PC-3 (cell line): ENCODE data around the gene ATF6. TPM values are rescaled to one million over a fixed set of nuclear protein-coding genes. Genes with fewer than 3 reads are reported as not detected.

Experiments
- ATAC-seq: fragments of 200-7000 bp; cut with Tn5 transposase; 2 replicates; pipeline ENCODE4 v1.9.1; 2020; ENCODE audit warnings: mild to moderate bottlenecking, moderate library complexity
- BruUV-seq: library from RNA; stranded (reverse); fragments of 400-500 nt; replicated peaks from 2 replicates; lab custom pipeline; 2021; lab: Mats Ljungman, UMichigan
- CTCF ChIA-PET: fragments of 300-600 bp; sonication (Branson Sonifier 250); formaldehyde crosslinking; loops from one replicate; lab custom pipeline; 2022; ENCODE audit warnings: antibody characterized with exemption; lab: Charles Lee
- POLR2A ChIA-PET: fragments of 300-600 bp; sonication (Branson Sonifier 250); formaldehyde crosslinking; loops from one replicate; lab custom pipeline; 2022; ENCODE audit warnings: antibody characterized with exemption; ENCODE audit not compliant: unreplicated experiment; lab: Charles Lee
- DNase-seq: peaks from one replicate; pipeline ENCODE4 v3.0.0-alpha.2; 2015
- H2AFZ ChIP-seq: fragments of 300-600 bp; sonication (generic); 2 replicates; pipeline ENCODE4 v1.6.0; 2016; ENCODE audit warnings: antibody characterized with exemption, low read length
- H3F3A ChIP-seq: fragments of 300-600 bp; sonication (generic); one replicate; pipeline ENCODE4 v1.6.0; 2017; ENCODE audit warnings: antibody characterized with exemption, low read length, control low read depth, mild to moderate bottlenecking; ENCODE audit not compliant: unreplicated experiment
- H3K27ac ChIP-seq: fragments of 300-600 bp; sonication (generic); 2 replicates; pipeline ENCODE4 v1.5.1; 2016; ENCODE audit warnings: mild to moderate bottlenecking, low read length
- H3K27me3 ChIP-seq: fragments of 300-600 bp; sonication (generic); 2 replicates; pipeline ENCODE4 v1.6.1; 2016; ENCODE audit warnings: low read length, mixed read lengths
- H3K36me3 ChIP-seq: fragments of 300-600 bp; sonication (generic); 2 replicates; pipeline ENCODE4 v1.6.1; 2016; ENCODE audit warnings: low read depth, mixed run types, low read length, mixed read lengths
- H3K4me1 ChIP-seq: fragments of 300-600 bp; sonication (generic); 2 replicates; pipeline ENCODE4 v1.5.1; 2016; ENCODE audit warnings: low read length; ENCODE audit not compliant: insufficient read depth
- H3K4me2 ChIP-seq: fragments of 300-600 bp; sonication (generic); 2 replicates; pipeline ENCODE4 v1.6.0; 2016; ENCODE audit warnings: low read length
- H3K4me3 ChIP-seq: fragments of 300-600 bp; sonication (generic); 2 replicates; pipeline ENCODE4 v1.5.1; 2016; ENCODE audit warnings: mild to moderate bottlenecking, low read length, mixed read lengths
- H3K79me2 ChIP-seq: fragments of 300-600 bp; sonication (generic); 2 replicates; pipeline ENCODE4 v1.6.1; 2017; ENCODE audit warnings: low read length, mixed read lengths
- H3K9ac ChIP-seq: fragments of 300-600 bp; sonication (generic); 2 replicates; pipeline ENCODE4 v1.6.0; 2016; ENCODE audit warnings: mild to moderate bottlenecking, low read length
- H3K9me2 ChIP-seq: fragments of 300-600 bp; sonication (generic); replicated peaks from 2 replicates; pipeline ENCODE4 v1.6.1; 2016; ENCODE audit warnings: mixed run types, low read length, mixed read lengths
- H3K9me3 ChIP-seq: fragments of 300-600 bp; sonication (generic); 2 replicates; pipeline ENCODE4 v1.6.1; 2016; ENCODE audit warnings: low read length, mixed read lengths
- H4K20me1 ChIP-seq: fragments of 300-600 bp; sonication (generic); 2 replicates; pipeline ENCODE4 v1.6.1; 2016; ENCODE audit warnings: low read length, mixed read lengths
- EZH2 ChIP-seq: fragments of 300-600 bp; sonication (generic); IDR thresholded peaks from one replicate; pipeline ENCODE4 v1.6.1; 2017; ENCODE audit warnings: antibody characterized with exemption, mild to moderate bottlenecking, low read length; ENCODE audit not compliant: unreplicated experiment
- EZH2phosphoT487 ChIP-seq: fragments of 300-600 bp; sonication (generic); IDR thresholded peaks from 2 replicates; pipeline ENCODE4 v1.6.1; 2018; ENCODE audit warnings: mild to moderate bottlenecking, antibody characterized with exemption, low read length, borderline replicate concordance
- intact Hi-C: fragments of 100-400 bp; cut with micrococcal nuclease; formaldehyde crosslinking; loops from 2 replicates; pipeline ENCODE4 v1.9.0; 2023
- total RNA-seq: library from RNA; depleted of rRNA; stranded (reverse); fragments of >200 nt; gene quantifications from 2 replicates; pipeline ENCODE4 v1.2.3, GENCODE V29; 2014
- TF ChIP-seq, protein P1 (sequence below): fragments of 300-600 bp; sonication (generic); conservative IDR thresholded peaks from 2 replicates; pipeline ENCODE4 v1.5.1; 2017; ENCODE audit warnings: antibody characterized with exemption, low read depth, mild to moderate bottlenecking, low read length

The ATF6 gene
- total RNA-seq, 1 experiment from 2014 or later = 19.7 TPM

DNA sequence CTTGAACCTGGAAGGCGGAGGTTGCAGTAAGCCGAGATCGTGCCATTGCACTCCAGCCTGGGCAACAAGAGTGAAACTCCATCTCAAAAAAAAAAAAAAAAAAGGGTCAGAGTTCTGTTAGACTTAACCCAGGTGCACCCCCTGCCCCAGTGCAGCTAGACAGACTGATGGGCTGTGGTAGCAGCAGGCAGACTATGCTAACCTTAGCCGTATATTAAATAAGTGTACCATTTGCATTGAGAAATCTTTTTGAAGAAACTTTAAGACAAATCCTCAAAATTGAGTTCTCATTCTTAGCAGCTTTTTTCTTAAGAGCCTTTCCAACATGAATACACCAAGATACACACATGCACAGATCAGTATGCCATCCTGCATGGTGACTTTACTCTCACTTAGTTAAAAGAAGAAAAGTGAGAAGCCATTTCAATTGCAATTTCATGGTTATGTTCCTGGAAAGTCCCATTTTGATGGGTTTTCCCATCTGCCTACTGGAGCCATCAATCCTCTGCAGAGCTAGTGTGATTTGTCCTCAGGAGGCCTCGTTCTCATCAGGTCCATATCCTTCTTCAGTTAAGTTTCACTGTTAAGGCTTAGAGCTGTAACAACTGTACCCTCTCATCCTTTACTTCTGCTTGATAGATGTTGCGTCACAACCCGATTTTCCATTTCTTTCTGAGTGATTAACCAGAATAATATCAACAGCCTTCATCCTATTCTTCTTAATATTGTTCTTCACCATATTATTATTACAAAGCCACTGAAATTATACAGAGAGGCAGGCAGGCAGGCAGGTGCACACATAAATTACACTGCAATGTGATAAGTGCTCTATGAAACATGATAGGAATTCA, 37.5 kb upstream of the ATF6 start:
- no peaks in the 10 kb centered on the region for H4K20me1 ChIP-seq

DNA sequence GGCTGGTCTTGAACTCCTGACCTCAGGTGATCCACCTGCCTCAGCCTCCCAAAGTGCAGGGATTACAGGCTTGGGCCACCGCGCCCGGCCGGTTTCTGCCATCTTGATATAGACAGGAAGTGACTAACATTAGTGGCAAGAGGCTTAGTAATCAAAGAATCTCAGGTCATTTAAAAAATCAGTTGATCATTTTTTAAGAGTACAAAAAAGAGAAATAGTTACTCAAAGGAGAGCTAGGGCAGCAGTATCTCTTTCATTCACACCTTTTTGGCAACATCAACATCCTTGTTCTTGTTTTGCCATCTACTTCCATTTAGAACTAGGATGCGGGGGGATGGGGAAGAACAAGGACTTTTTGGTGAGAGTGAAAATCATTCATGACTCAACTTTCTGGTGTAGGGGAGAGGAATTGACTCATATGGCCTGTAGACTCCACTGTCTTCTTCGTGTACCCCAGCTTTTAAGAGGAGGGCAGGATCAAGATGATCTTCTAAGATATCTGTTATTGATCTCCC, 36.0 kb upstream of the ATF6 start:
- intact Hi-C loops = no loop called here
- H3K27ac ChIP-seq = peak overlapping the region; percentile 89

More for the DNA sequence above, 37.5 kb upstream of the ATF6 start:
- no peaks in the 10 kb centered on the region for H3K27me3 ChIP-seq
- ATAC-seq (no peak), DNase-seq (no peak)
- ChIA-PET POLR2A (interaction anchor here (0.6 kb wide), 1 partner anchor 8 kb away, joined by 4 read pairs; no protein-coding TSS in a partner anchor), CTCF (no interaction called here)
- H3K36me3 ChIP-seq = no peaks in the 10 kb centered on the region
- H3K4me3 ChIP-seq = no peak overlapping the region
- peaks cover 79% of the 10 kb centered on the region for H3K4me1 ChIP-seq
- H3K4me2 ChIP-seq = no peak overlapping the region
- TF ChIP-seq, protein P1, sequence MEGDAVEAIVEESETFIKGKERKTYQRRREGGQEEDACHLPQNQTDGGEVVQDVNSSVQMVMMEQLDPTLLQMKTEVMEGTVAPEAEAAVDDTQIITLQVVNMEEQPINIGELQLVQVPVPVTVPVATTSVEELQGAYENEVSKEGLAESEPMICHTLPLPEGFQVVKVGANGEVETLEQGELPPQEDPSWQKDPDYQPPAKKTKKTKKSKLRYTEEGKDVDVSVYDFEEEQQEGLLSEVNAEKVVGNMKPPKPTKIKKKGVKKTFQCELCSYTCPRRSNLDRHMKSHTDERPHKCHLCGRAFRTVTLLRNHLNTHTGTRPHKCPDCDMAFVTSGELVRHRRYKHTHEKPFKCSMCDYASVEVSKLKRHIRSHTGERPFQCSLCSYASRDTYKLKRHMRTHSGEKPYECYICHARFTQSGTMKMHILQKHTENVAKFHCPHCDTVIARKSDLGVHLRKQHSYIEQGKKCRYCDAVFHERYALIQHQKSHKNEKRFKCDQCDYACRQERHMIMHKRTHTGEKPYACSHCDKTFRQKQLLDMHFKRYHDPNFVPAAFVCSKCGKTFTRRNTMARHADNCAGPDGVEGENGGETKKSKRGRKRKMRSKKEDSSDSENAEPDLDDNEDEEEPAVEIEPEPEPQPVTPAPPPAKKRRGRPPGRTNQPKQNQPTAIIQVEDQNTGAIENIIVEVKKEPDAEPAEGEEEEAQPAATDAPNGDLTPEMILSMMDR = no peak
- TF ChIP-seq EZH2 = no peak
- no peak for TF ChIP-seq EZH2phosphoT487
- intact Hi-C loops = no loop called here
- no peak overlapping the region for H2AFZ ChIP-seq
- no peak overlapping the region; the same call in 1 of the 2 replicates for H3K27ac ChIP-seq
- no peaks in the 10 kb centered on the region for H3K9me2 ChIP-seq
- no peak overlapping the region for H3K9ac ChIP-seq
- no TSS peak for BruUV-seq
- H3F3A ChIP-seq = peaks cover 9% of the 10 kb centered on the region
- no peaks in the 10 kb centered on the region for H3K9me3 ChIP-seq
- peaks cover 23% of the 10 kb centered on the region for H3K79me2 ChIP-seq

More for the DNA sequence above, 36.0 kb upstream of the ATF6 start:
- no peak overlapping the region for H3K4me3 ChIP-seq
- ChIA-PET POLR2A (no interaction called here), CTCF (no interaction called here)
- H2AFZ ChIP-seq = peak overlapping the region; percentile 35; the same call in 1 of the 2 replicates
- peak; percentile 5; the same call in 1 of the 2 replicates for ATAC-seq
- H3K9ac ChIP-seq = peak overlapping the region; percentile 30; the same call in 1 of the 2 replicates
- no peak for TF ChIP-seq EZH2
- no peak for TF ChIP-seq EZH2phosphoT487
- TF ChIP-seq, protein P1 = no peak
- H3K9me3 ChIP-seq = no peaks in the 10 kb centered on the region
- H3K27me3 ChIP-seq = no peaks in the 10 kb centered on the region
- H3K36me3 ChIP-seq = no peaks in the 10 kb centered on the region
- H4K20me1 ChIP-seq = no peaks in the 10 kb centered on the region
- peaks cover 81% of the 10 kb centered on the region for H3K4me1 ChIP-seq
- BruUV-seq = no TSS peak
- H3K4me2 ChIP-seq = peak overlapping the region; percentile 51
- DNase-seq = peak; percentile 87
- peaks cover 26% of the 10 kb centered on the region for H3K79me2 ChIP-seq
- no peaks in the 10 kb centered on the region for H3K9me2 ChIP-seq
- peaks cover 9% of the 10 kb centered on the region for H3F3A ChIP-seq
